Liver (tissue), 3 donors: ENCODE data around the gene ABL1.

Source experiments
- EGR1 ChIP-seq, 2 donors: IDR thresholded peaks; 2 replicates each; pipeline ENCODE4 v1.6.1; 2016 to 2018; ENCODE audit warnings: antibody characterized with exemption in 2 of 2, low read depth in 2 of 2
- JUND ChIP-seq, 2 donors: IDR thresholded peaks; 2 replicates each; pipeline ENCODE4 v1.6.1; 2016; ENCODE audit warnings: antibody characterized with exemption in 2 of 2
- RAD21 ChIP-seq, 2 donors: IDR thresholded peaks; 2 replicates each; pipeline ENCODE4 v1.6.1; 2016; ENCODE audit warnings: antibody characterized with exemption in 2 of 2, mild to moderate bottlenecking in 2 of 2
- SP1 ChIP-seq: IDR thresholded peaks from 2 replicates; pipeline ENCODE4 v1.6.1; 2018; ENCODE audit warnings: antibody characterized with exemption, mild to moderate bottlenecking
- YY1 ChIP-seq: IDR thresholded peaks from 2 replicates; pipeline ENCODE4 v1.6.1; 2016; ENCODE audit warnings: antibody characterized with exemption, mild to moderate bottlenecking
- TF ChIP-seq, protein P1 (sequence below): fragments of 150-350 bp; IDR thresholded peaks from 2 replicates; pipeline ENCODE4 v1.5.1; 2017; ENCODE audit warnings: improper control_type of control experiment, low read depth, low read length; ENCODE audit not compliant: missing input control
- TF ChIP-seq, protein P2 (sequence below): IDR thresholded peaks from 2 replicates; pipeline ENCODE4 v1.6.1; 2016; ENCODE audit warnings: antibody characterized with exemption, mild to moderate bottlenecking
- TF ChIP-seq, protein P3 (sequence below): IDR thresholded peaks from 2 replicates; pipeline ENCODE4 v1.6.1; 2016; ENCODE audit warnings: antibody characterized with exemption
- donor health status: healthy.
- donor health status: healthy.

DNA sequence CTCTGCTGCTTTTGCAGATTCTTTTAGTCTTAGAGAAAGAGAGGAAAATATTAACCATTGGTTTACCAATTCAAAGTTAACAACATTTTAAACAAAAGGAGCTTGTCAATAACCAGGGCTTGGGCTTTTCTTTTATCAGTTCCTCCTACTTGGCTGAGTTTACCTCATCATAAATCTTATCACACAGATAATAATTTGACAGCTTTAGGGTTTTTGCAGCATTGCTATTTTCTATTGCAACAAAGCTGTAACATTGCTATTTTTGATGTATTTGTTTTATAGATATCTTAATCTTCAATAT is 9.8 kb upstream of the ABL1 start:
- TF ChIP-seq, protein P1, sequence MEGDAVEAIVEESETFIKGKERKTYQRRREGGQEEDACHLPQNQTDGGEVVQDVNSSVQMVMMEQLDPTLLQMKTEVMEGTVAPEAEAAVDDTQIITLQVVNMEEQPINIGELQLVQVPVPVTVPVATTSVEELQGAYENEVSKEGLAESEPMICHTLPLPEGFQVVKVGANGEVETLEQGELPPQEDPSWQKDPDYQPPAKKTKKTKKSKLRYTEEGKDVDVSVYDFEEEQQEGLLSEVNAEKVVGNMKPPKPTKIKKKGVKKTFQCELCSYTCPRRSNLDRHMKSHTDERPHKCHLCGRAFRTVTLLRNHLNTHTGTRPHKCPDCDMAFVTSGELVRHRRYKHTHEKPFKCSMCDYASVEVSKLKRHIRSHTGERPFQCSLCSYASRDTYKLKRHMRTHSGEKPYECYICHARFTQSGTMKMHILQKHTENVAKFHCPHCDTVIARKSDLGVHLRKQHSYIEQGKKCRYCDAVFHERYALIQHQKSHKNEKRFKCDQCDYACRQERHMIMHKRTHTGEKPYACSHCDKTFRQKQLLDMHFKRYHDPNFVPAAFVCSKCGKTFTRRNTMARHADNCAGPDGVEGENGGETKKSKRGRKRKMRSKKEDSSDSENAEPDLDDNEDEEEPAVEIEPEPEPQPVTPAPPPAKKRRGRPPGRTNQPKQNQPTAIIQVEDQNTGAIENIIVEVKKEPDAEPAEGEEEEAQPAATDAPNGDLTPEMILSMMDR = no peak
- TF ChIP-seq EGR1 (IDR thresholded peaks at IDR 0.05; ENCODE audit: low read depth in 2 of 2) = no peak
- TF ChIP-seq, protein P2, sequence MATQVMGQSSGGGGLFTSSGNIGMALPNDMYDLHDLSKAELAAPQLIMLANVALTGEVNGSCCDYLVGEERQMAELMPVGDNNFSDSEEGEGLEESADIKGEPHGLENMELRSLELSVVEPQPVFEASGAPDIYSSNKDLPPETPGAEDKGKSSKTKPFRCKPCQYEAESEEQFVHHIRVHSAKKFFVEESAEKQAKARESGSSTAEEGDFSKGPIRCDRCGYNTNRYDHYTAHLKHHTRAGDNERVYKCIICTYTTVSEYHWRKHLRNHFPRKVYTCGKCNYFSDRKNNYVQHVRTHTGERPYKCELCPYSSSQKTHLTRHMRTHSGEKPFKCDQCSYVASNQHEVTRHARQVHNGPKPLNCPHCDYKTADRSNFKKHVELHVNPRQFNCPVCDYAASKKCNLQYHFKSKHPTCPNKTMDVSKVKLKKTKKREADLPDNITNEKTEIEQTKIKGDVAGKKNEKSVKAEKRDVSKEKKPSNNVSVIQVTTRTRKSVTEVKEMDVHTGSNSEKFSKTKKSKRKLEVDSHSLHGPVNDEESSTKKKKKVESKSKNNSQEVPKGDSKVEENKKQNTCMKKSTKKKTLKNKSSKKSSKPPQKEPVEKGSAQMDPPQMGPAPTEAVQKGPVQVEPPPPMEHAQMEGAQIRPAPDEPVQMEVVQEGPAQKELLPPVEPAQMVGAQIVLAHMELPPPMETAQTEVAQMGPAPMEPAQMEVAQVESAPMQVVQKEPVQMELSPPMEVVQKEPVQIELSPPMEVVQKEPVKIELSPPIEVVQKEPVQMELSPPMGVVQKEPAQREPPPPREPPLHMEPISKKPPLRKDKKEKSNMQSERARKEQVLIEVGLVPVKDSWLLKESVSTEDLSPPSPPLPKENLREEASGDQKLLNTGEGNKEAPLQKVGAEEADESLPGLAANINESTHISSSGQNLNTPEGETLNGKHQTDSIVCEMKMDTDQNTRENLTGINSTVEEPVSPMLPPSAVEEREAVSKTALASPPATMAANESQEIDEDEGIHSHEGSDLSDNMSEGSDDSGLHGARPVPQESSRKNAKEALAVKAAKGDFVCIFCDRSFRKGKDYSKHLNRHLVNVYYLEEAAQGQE = no peak
- TF ChIP-seq RAD21 (IDR thresholded peaks at IDR 0.05) = no peak
- TF ChIP-seq, protein P3, sequence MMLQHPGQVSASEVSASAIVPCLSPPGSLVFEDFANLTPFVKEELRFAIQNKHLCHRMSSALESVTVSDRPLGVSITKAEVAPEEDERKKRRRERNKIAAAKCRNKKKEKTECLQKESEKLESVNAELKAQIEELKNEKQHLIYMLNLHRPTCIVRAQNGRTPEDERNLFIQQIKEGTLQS = no peak
- TF ChIP-seq JUND (IDR thresholded peaks at IDR 0.05) = no peak
- no peak for TF ChIP-seq SP1
- TF ChIP-seq YY1 = no peak
